K562 (cell line): Measurements from ENCODE around the gene CEP85L.

Source experiments
- ATF1 ChIP-seq, 2 experiments: fragments of 450-650 bp in 1 of 2; IDR thresholded peaks; 2 replicates each; pipeline ENCODE4 v1.6.1; 2016; ENCODE audit warnings: missing compliant biosample characterization in 1 of 2, missing genetic modification characterization in 1 of 2
- CREB1 ChIP-seq, 2 experiments: sonication (generic) in 1 of 2; formaldehyde crosslinking in 1 of 2; IDR thresholded peaks; 2 replicates each; pipeline versions ENCODE4 v1.6.1 to v1.8.0; 2012 to 2022; ENCODE audit warnings: inconsistent platforms in 1 of 2, mild to moderate bottlenecking in 1 of 2, missing genetic modification reagents in 1 of 2, moderate library complexity in 1 of 2
- CREM ChIP-seq: IDR thresholded peaks from 2 replicates; pipeline ENCODE4 v1.6.1; 2014; ENCODE audit warnings: antibody characterized with exemption, low read depth
- HCFC1 ChIP-seq: IDR thresholded peaks from 2 replicates; pipeline ENCODE4 v1.6.1; 2012; ENCODE audit warnings: low read depth, low read length, improper control_type of control experiment
- JUND ChIP-seq, 2 experiments: IDR thresholded peaks; 2 replicates in 1 of 2; 3 replicates in 1 of 2; pipeline ENCODE4 v1.6.1; 2011; ENCODE audit warnings: borderline replicate concordance in 2 of 2, low read depth in 2 of 2, low read length in 2 of 2, improper control_type of control experiment in 1 of 2, missing biosample characterization in 1 of 2, missing genetic modification characterization in 1 of 2, missing genetic modification reagents in 1 of 2
- LARP7 ChIP-seq: fragments of 450-650 bp; IDR thresholded peaks from 2 replicates; pipeline ENCODE4 v1.6.1; 2016
- POLR2A ChIP-seq: fragments of 450-650 bp; conservative IDR thresholded peaks from 2 replicates; pipeline ENCODE4 v1.6.1; 2016
- SIRT6 ChIP-seq: IDR thresholded peaks from one replicate; pipeline ENCODE4 v1.6.1; 2012; ENCODE audit warnings: low read depth, mild to moderate bottlenecking, control low read depth, inconsistent platforms, low read length, moderate library complexity
- SMARCC2 ChIP-seq: fragments of 450-650 bp; IDR thresholded peaks from 2 replicates; pipeline ENCODE4 v1.6.1; 2017; ENCODE audit warnings: antibody characterized with exemption, moderate library complexity, mild to moderate bottlenecking, low read depth
- TAF1 ChIP-seq: IDR thresholded peaks from 2 replicates; pipeline ENCODE4 v1.6.1; 2011; ENCODE audit warnings: mild to moderate bottlenecking, low read length, moderate library complexity; ENCODE audit not compliant: insufficient read depth, control insufficient read depth, severe bottlenecking; ENCODE audit errors: extremely low read depth
- TARDBP ChIP-seq: fragments of 450-650 bp; IDR thresholded peaks from 2 replicates; pipeline ENCODE4 v1.6.1; 2016
- UBTF ChIP-seq, 2 experiments: IDR thresholded peaks; 2 replicates each; pipeline ENCODE4 v1.6.1; 2012; ENCODE audit warnings: improper control_type of control experiment in 2 of 2, low read depth in 2 of 2, low read length in 2 of 2, borderline replicate concordance in 1 of 2
- ZSCAN29 ChIP-seq: fragments of 450-650 bp; IDR thresholded peaks from 2 replicates; pipeline ENCODE4 v1.6.1; 2017

- no peak for TF ChIP-seq ZSCAN29
- TF ChIP-seq POLR2A, result no peak
- TF ChIP-seq CREB1 (IDR thresholded peaks at IDR 0.05), result no peak
- no peak for TF ChIP-seq CREB1 (CRISPR knock-in tag; IDR thresholded peaks at IDR 0.05)
- no peak for TF ChIP-seq ATF1 (CRISPR knock-in tag; IDR thresholded peaks at IDR 0.05)
- no peak for TF ChIP-seq ATF1 (tag; IDR thresholded peaks at IDR 0.05)
- TF ChIP-seq UBTF (IDR thresholded peaks at IDR 0.05; ENCODE audit: borderline replicate concordance in 1 of 2, low read depth in 2 of 2, low read length in 2 of 2), result no peak
- TF ChIP-seq TAF1, result no peak
- TF ChIP-seq TARDBP, result no peak
- no peak for TF ChIP-seq JUND (IDR thresholded peaks at IDR 0.05; ENCODE audit: borderline replicate concordance, low read depth, low read length)
- TF ChIP-seq JUND (tag; IDR thresholded peaks at IDR 0.05; ENCODE audit: borderline replicate concordance, low read depth, low read length), result no peak
- no peak for TF ChIP-seq CREM
- TF ChIP-seq SIRT6, result no peak
- no peak for TF ChIP-seq HCFC1
- no peak for TF ChIP-seq LARP7
- TF ChIP-seq SMARCC2, result no peak
Measured at GRCh38 chr6:118562959-118563358, 88.4 kb downstream of the CEP85L start.
